ENCODE data around the gene ZNF674.
"Not testable (repeated sequence)": the region's sequence is repeated elsewhere in the genome, so short reads cannot be mapped to it uniquely, and the experiment has no call there.

ZNF674 gene

GRCh38 chrX:46460801-46461659 is 84.2 kb downstream of the ZNF674 start:
- not testable (repeated sequence) for DNase-seq

GRCh38 chrX:46459603-46460002 is 85.6 kb downstream of the ZNF674 start:
- DNase-seq: no peak

GRCh38 chrX:46456125-46456922 is 88.9 kb downstream of the ZNF674 start:
- no peak for DNase-seq

All from fibroblast of skin of right biceps (primary cell).